Epithelial cell of proximal tubule (primary cell): ENCODE results near the gene KCNIP1. TPM values are rescaled to one million over a fixed set of nuclear protein-coding genes. Genes with fewer than 3 reads are reported as not detected.

Source experiments
- DNase-seq: peaks from one replicate; pipeline ENCODE4 v3.0.0-alpha.2; 2011; ENCODE audit warnings: low read depth
- H3K4me3 ChIP-seq: 2 replicates; pipeline ENCODE4 v1.5.1; 2011; ENCODE audit warnings: low read depth, mild to moderate bottlenecking, low read length
- CTCF ChIP-seq: conservative IDR thresholded peaks from 2 replicates; pipeline ENCODE4 v1.5.1; 2012; ENCODE audit warnings: low read depth, mild to moderate bottlenecking, low read length
- total RNA-seq: library from RNA; depleted of rRNA; stranded (reverse); fragments of >200 nt; gene quantifications from 2 replicates; pipeline ENCODE4 v1.2.3, GENCODE V29; 2015

KCNIP1 gene
- total RNA-seq, 1 donor from 2014 or later: 2.0 TPM

- no peak for TF ChIP-seq CTCF
- no peak for DNase-seq
- no peak overlapping the region for H3K4me3 ChIP-seq
These were observed 216.4 kb downstream of the KCNIP1 start for GRCh38 chr5:170720179-170720578.

GRCh38 chr5:170720984-170721383 is 217.2 kb downstream of the KCNIP1 start:
- DNase-seq: no peak
- TF ChIP-seq CTCF: no peak
- no peak overlapping the region for H3K4me3 ChIP-seq

GRCh38 chr5:170721681-170722080 is 217.9 kb downstream of the KCNIP1 start:
- no peak for TF ChIP-seq CTCF
- DNase-seq: no peak
- no peak overlapping the region for H3K4me3 ChIP-seq

GRCh38 chr5:170722316-170722715 is 218.5 kb downstream of the KCNIP1 start:
- H3K4me3 ChIP-seq: no peak overlapping the region
- no peak for DNase-seq
- no peak for TF ChIP-seq CTCF

GRCh38 chr5:170731052-170731451 is 227.2 kb downstream of the KCNIP1 start:
- no peak for DNase-seq
- no peak overlapping the region for H3K4me3 ChIP-seq
- TF ChIP-seq CTCF: no peak

- DNase-seq: no peak
- no peak overlapping the region for H3K4me3 ChIP-seq
- TF ChIP-seq CTCF: no peak
These were observed 228.9 kb downstream of the KCNIP1 start for GRCh38 chr5:170732685-170733084.

GRCh38 chr5:170736966-170737365 is 233.1 kb downstream of the KCNIP1 start:
- TF ChIP-seq CTCF: no peak
- no peak overlapping the region for H3K4me3 ChIP-seq
- DNase-seq: no peak
